Neural cell (in vitro differentiated cells): ENCODE measurements around the gene ZMYND11. TPM values are rescaled to one million over a fixed set of nuclear protein-coding genes. Genes with fewer than 3 reads are reported as not detected.

ENCODE experiments used
- H2AFZ ChIP-seq: fragments of 200-600, 300-800 bp; sonication (generic), shearing (Covaris generic); 2 replicates; pipeline ENCODE4 v1.6.0; 2014; ENCODE audit warnings: low read depth, mild to moderate bottlenecking, antibody characterized with exemption, low read length, moderate library complexity
- H3F3A ChIP-seq: fragments of 200-600 bp; shearing (Covaris generic); 2 replicates; pipeline ENCODE4 v1.6.1; 2016; ENCODE audit warnings: mild to moderate bottlenecking, moderate library complexity, mixed read lengths, antibody characterized with exemption, low read length; ENCODE audit not compliant: insufficient read depth, poor library complexity, severe bottlenecking
- H3K27ac ChIP-seq: fragments of 200-600, 300-800 bp; sonication (generic), shearing (Covaris generic); 2 replicates; pipeline ENCODE4 v1.5.1; 2014; ENCODE audit warnings: mild to moderate bottlenecking, low read length, moderate library complexity
- H3K27me3 ChIP-seq: fragments of 300-800, 200-600 bp; sonication (generic), shearing (Covaris generic); 2 replicates; pipeline ENCODE4 v1.6.0; 2014; ENCODE audit warnings: mild to moderate bottlenecking, low read depth, low read length, moderate library complexity; ENCODE audit not compliant: insufficient read depth
- H3K36me3 ChIP-seq: fragments of 300-800, 200-600 bp; sonication (generic), shearing (Covaris generic); 2 replicates; pipeline ENCODE4 v1.5.1; 2014; ENCODE audit warnings: mild to moderate bottlenecking, antibody characterized with exemption, low read length, moderate library complexity; ENCODE audit not compliant: insufficient read depth
- H3K4me2 ChIP-seq: fragments of 300-800, 200-600 bp; sonication (generic), shearing (Covaris generic); 2 replicates; pipeline ENCODE4 v1.6.0; 2014; ENCODE audit warnings: mild to moderate bottlenecking, low read length
- H3K4me3 ChIP-seq: fragments of 300-800, 200-600 bp; sonication (generic), shearing (Covaris generic); 2 replicates; pipeline ENCODE4 v1.5.1; 2014; ENCODE audit warnings: mild to moderate bottlenecking, low read length, moderate library complexity
- H3K79me2 ChIP-seq: fragments of 200-600 bp; shearing (Covaris generic); replicated peaks from 2 replicates; pipeline ENCODE4 v1.6.0; 2014; ENCODE audit warnings: mild to moderate bottlenecking, low read length, moderate library complexity; ENCODE audit not compliant: insufficient read depth
- H3K9ac ChIP-seq: fragments of 300-800, 200-600 bp; sonication (generic), shearing (Covaris generic); 2 replicates; pipeline ENCODE4 v1.6.1; 2016; ENCODE audit warnings: mild to moderate bottlenecking, low read length, mixed read lengths
- H3K9me2 ChIP-seq: fragments of 200-600 bp; shearing (Covaris generic); 2 replicates; pipeline ENCODE4 v1.6.1; 2016; ENCODE audit warnings: mild to moderate bottlenecking, low read length, mixed read lengths; ENCODE audit not compliant: insufficient read depth
- H3K9me3 ChIP-seq: fragments of 200-600, 300-800 bp; sonication (generic), shearing (Covaris generic); 2 replicates; pipeline ENCODE4 v1.6.1; 2016; ENCODE audit warnings: mild to moderate bottlenecking, mixed run types, low read length, moderate library complexity, mixed read lengths
- H4K20me1 ChIP-seq: fragments of 200-600 bp; shearing (Covaris generic); 2 replicates; pipeline ENCODE4 v1.6.1; 2016; ENCODE audit warnings: mild to moderate bottlenecking, mixed run types; ENCODE audit not compliant: insufficient read depth
- CTCF ChIP-seq: fragments of 450-650 bp; IDR thresholded peaks from 2 replicates; pipeline ENCODE4 v1.5.1; 2014; ENCODE audit warnings: antibody characterized with exemption, mild to moderate bottlenecking, moderate library complexity; ENCODE audit not compliant: poor library complexity, severe bottlenecking
- EP300 ChIP-seq: fragments of 450-650 bp; conservative IDR thresholded peaks from 2 replicates; pipeline ENCODE4 v1.6.1; 2014; ENCODE audit warnings: antibody characterized with exemption, mild to moderate bottlenecking, moderate library complexity; ENCODE audit not compliant: poor library complexity, severe bottlenecking
- EZH2 ChIP-seq: fragments of 200-600, 300-800 bp; shearing (Covaris generic), sonication (generic); IDR thresholded peaks from 2 replicates; pipeline ENCODE4 v1.6.1; 2014; ENCODE audit warnings: antibody characterized with exemption, low read length, borderline replicate concordance, mild to moderate bottlenecking; ENCODE audit not compliant: insufficient read depth, poor library complexity, severe bottlenecking
- MXI1 ChIP-seq: fragments of 450-650 bp; conservative IDR thresholded peaks from 2 replicates; pipeline ENCODE4 v1.6.1; 2014; ENCODE audit warnings: antibody characterized with exemption, mild to moderate bottlenecking; ENCODE audit not compliant: poor library complexity, severe bottlenecking
- POLR2AphosphoS5 ChIP-seq: IDR thresholded peaks from 2 replicates; pipeline ENCODE4 v1.6.1; 2012
- RAD21 ChIP-seq: fragments of 450-650 bp; conservative IDR thresholded peaks from 2 replicates; pipeline ENCODE4 v1.6.1; 2014; ENCODE audit warnings: antibody characterized with exemption, mild to moderate bottlenecking, moderate library complexity
- REST ChIP-seq: IDR thresholded peaks from 2 replicates; pipeline ENCODE4 v1.6.1; 2012; ENCODE audit warnings: borderline replicate concordance
- SMC3 ChIP-seq: fragments of 450-650 bp; conservative IDR thresholded peaks from 2 replicates; pipeline ENCODE4 v1.6.1; 2014; ENCODE audit warnings: antibody characterized with exemption, mild to moderate bottlenecking, moderate library complexity; ENCODE audit not compliant: poor library complexity
- TAF1 ChIP-seq: IDR thresholded peaks from 2 replicates; pipeline ENCODE4 v1.6.1; 2012; ENCODE audit warnings: low read depth
- polyA minus RNA-seq: library from RNA; depleted of rRNA, polyadenylated mRNA; stranded (reverse); fragments of >200 nt; gene quantifications from 2 replicates; pipeline ENCODE4 v1.2.3, GENCODE V29; 2014
- polyA plus RNA-seq: library from polyadenylated mRNA; depleted of rRNA; stranded (reverse); fragments of >200 nt; gene quantifications from 2 replicates; pipeline ENCODE4 v1.2.3, GENCODE V29; 2014

ZMYND11 gene
- polyA plus RNA-seq (121 and 122 TPM in 2 replicates), polyA minus RNA-seq (120 and 147 TPM in 2 replicates)

GRCh38 chr10:135132-135600 lies at the start of gene ZMYND11:
ZMYND11 (plus strand) TSS chr10:135455; CDS start chr10:180013, 44,558 bp downstream.
- peak within 1 kb of the TSS; percentile 48 for H2AFZ ChIP-seq
- H3K9me3 ChIP-seq, result no peaks in the 10 kb centered on the region
- H3K27me3 ChIP-seq, result no peaks in the 10 kb centered on the region
- peaks cover 4% of the 10 kb centered on the region for H3F3A ChIP-seq
- peak within 1 kb of the TSS; percentile 91 for H3K4me3 ChIP-seq
- peak within 1 kb of the TSS; percentile 90 for H3K4me2 ChIP-seq
- H3K27ac ChIP-seq, result peak within 1 kb of the TSS; percentile 86
- H3K9me2 ChIP-seq, result no peaks in the 10 kb centered on the region
- TF ChIP-seq POLR2AphosphoS5 (peak; percentile 38), SMC3 (no peak), RAD21 (no peak), MXI1 (no peak), CTCF (no peak), EZH2 (no peak), TAF1 (no peak), REST (peak; percentile 4)
- H3K79me2 ChIP-seq, result peaks cover 70% of the 10 kb centered on the region
- H3K36me3 ChIP-seq, result no peaks in the 10 kb centered on the region
- H4K20me1 ChIP-seq, result no peaks in the 10 kb centered on the region
- H3K9ac ChIP-seq, result peak within 1 kb of the TSS; percentile 87

GRCh38 chr10:86031-86430 lies 49.2 kb upstream of the ZMYND11 start:
- no peak overlapping the region for H3K4me3 ChIP-seq
- no peak overlapping the region for H3K4me2 ChIP-seq

More at GRCh38 chr10:86031-86430, 49.2 kb upstream of the ZMYND11 start:
- no peak for TF ChIP-seq MXI1
- TF ChIP-seq EZH2, result no peak
- no peak for TF ChIP-seq SMC3
- no peak for TF ChIP-seq REST
- no peak for TF ChIP-seq RAD21
- TF ChIP-seq POLR2AphosphoS5, result no peak
- TF ChIP-seq TAF1, result no peak
- no peak for TF ChIP-seq EP300
- TF ChIP-seq CTCF, result no peak
- no peaks in the 10 kb centered on the region for H3K9me3 ChIP-seq
- no peak overlapping the region for H2AFZ ChIP-seq
- no peak overlapping the region for H3K27ac ChIP-seq
- no peaks in the 10 kb centered on the region for H3K9me2 ChIP-seq
- H3K36me3 ChIP-seq, result no peaks in the 10 kb centered on the region
- no peaks in the 10 kb centered on the region for H3K27me3 ChIP-seq
- no peaks in the 10 kb centered on the region for H3F3A ChIP-seq
- H3K9ac ChIP-seq, result no peak overlapping the region
- no peaks in the 10 kb centered on the region for H4K20me1 ChIP-seq
- no peaks in the 10 kb centered on the region for H3K79me2 ChIP-seq
